Neuronal stem cell (in vitro differentiated cells): ENCODE measurements around the gene RGL2.
"Not testable (repeated sequence)": the region's sequence is repeated elsewhere in the genome, so short reads cannot be mapped to it uniquely, and the experiment has no call there.

ENCODE experiments used
- DNase-seq: peaks from one replicate; pipeline ENCODE4 v3.0.0-alpha.2; 2013; ENCODE audit warnings: low spot score
- H2AFZ ChIP-seq: one replicate; pipeline ENCODE4 v1.6.1; 2013; ENCODE audit warnings: mild to moderate bottlenecking, low read length, inconsistent platforms
- H2AK5ac ChIP-seq: 2 replicates; pipeline ENCODE4 v1.6.1; 2013; ENCODE audit warnings: low read depth, mild to moderate bottlenecking, inconsistent platforms, low read length, moderate library complexity, mixed read lengths
- H2BK120ac ChIP-seq: 2 replicates; pipeline ENCODE4 v1.6.1; 2013; ENCODE audit warnings: low read depth, mild to moderate bottlenecking, inconsistent platforms, low read length, moderate library complexity, mixed read lengths
- H2BK12ac ChIP-seq: one replicate; pipeline ENCODE4 v1.6.1; 2013; ENCODE audit warnings: low read length, inconsistent platforms
- H2BK15ac ChIP-seq: 2 replicates; pipeline ENCODE4 v1.6.1; 2013; ENCODE audit warnings: mild to moderate bottlenecking, low read length, inconsistent platforms, mixed read lengths
- H2BK5ac ChIP-seq: one replicate; pipeline ENCODE4 v1.6.1; 2013; ENCODE audit warnings: inconsistent platforms, mild to moderate bottlenecking, low read length, moderate library complexity
- H3K14ac ChIP-seq: one replicate; pipeline ENCODE4 v1.6.1; 2013; ENCODE audit warnings: low read length, inconsistent platforms
- H3K18ac ChIP-seq: 2 replicates; pipeline ENCODE4 v1.6.1; 2013; ENCODE audit warnings: low read length, inconsistent platforms
- H3K23ac ChIP-seq: 2 replicates; pipeline ENCODE4 v1.6.1; 2013; ENCODE audit warnings: low read depth, mild to moderate bottlenecking, mixed read lengths, low read length, inconsistent platforms; ENCODE audit not compliant: poor library complexity
- H3K27ac ChIP-seq: replicated peaks from 3 replicates; pipeline ENCODE4 v1.5.1; 2013; ENCODE audit warnings: low read length, inconsistent platforms
- H3K27me3 ChIP-seq, 3 experiments: 2 replicates each; pipeline ENCODE4 v1.6.1; 2013; ENCODE audit warnings: low read length in 3 of 3, mild to moderate bottlenecking in 2 of 3, inconsistent platforms in 1 of 3, low read depth in 1 of 3, mixed read lengths in 1 of 3, moderate library complexity in 1 of 3; ENCODE audit not compliant: control insufficient read depth in 3 of 3, insufficient read depth in 3 of 3
- H3K36me3 ChIP-seq, 2 donors: replicated peaks in 1 of 2; 2 replicates each; pipeline ENCODE4 v1.6.1; 2013; ENCODE audit warnings: low read length in 2 of 2; ENCODE audit not compliant: control insufficient read depth in 2 of 2, insufficient read depth in 2 of 2
- H3K4ac ChIP-seq: 2 replicates; pipeline ENCODE4 v1.6.1; 2013; ENCODE audit warnings: inconsistent platforms, mild to moderate bottlenecking, low read length, moderate library complexity
- H3K4me1 ChIP-seq, 2 donors: 1 replicate in 1 of 2; 2 replicates in 1 of 2; pipeline ENCODE4 v1.6.1; 2013; ENCODE audit warnings: low read length in 2 of 2, low read depth in 1 of 2; ENCODE audit not compliant: control insufficient read depth in 2 of 2, insufficient read depth in 1 of 2
- H3K4me2 ChIP-seq: one replicate; pipeline ENCODE4 v1.6.1; 2013; ENCODE audit warnings: mild to moderate bottlenecking, low read length, inconsistent platforms; ENCODE audit not compliant: insufficient read depth, poor library complexity, severe bottlenecking
- H3K4me3 ChIP-seq, 2 donors: 2 replicates each; pipeline ENCODE4 v1.5.1; 2013; ENCODE audit warnings: low read length in 2 of 2, mild to moderate bottlenecking in 2 of 2, inconsistent platforms in 1 of 2, moderate library complexity in 1 of 2
- H3K79me1 ChIP-seq: one replicate; pipeline ENCODE4 v1.6.1; 2013; ENCODE audit warnings: low read depth, mild to moderate bottlenecking, inconsistent platforms, low read length, moderate library complexity
- H3K9ac ChIP-seq: one replicate; pipeline ENCODE4 v1.6.1; 2013; ENCODE audit warnings: mild to moderate bottlenecking, low read depth, low read length, inconsistent platforms; ENCODE audit not compliant: poor library complexity
- H3K9me3 ChIP-seq, 2 donors: replicated peaks in 1 of 2; 2 replicates each; pipeline versions ENCODE3 to v1.6.1; 2013; ENCODE audit warnings: low read length in 2 of 2, mild to moderate bottlenecking in 2 of 2, inconsistent platforms in 1 of 2, low read depth in 1 of 2, mixed read lengths in 1 of 2, moderate library complexity in 1 of 2; ENCODE audit not compliant: control insufficient read depth in 2 of 2, insufficient read depth in 1 of 2
- H4K8ac ChIP-seq: one replicate; pipeline ENCODE4 v1.6.1; 2013; ENCODE audit warnings: low read depth, mild to moderate bottlenecking, inconsistent platforms, low read length, moderate library complexity
- H4K91ac ChIP-seq: one replicate; pipeline ENCODE4 v1.6.1; 2013; ENCODE audit warnings: low read length, low read depth, mild to moderate bottlenecking, inconsistent platforms; ENCODE audit not compliant: poor library complexity
- WGBS, 2 donors: extraction: QIAGEN DNeasy Blood & Tissue Kit; methylation state at CpG; one replicate each; pipeline ENCODE4 v1.1.7; 2013; ENCODE audit warnings: missing lambda C conversion rate in 2 of 2, mixed read lengths in 1 of 2; ENCODE audit not compliant: insufficient read length in 2 of 2, insufficient replicate concordance in 1 of 2; ENCODE audit errors: extremely low coverage in 2 of 2; 5-methylcytosine and 5-hydroxymethylcytosine counted together

RGL2 gene

GRCh38 chr6:33288141-33288920 lies 10.4 kb downstream of the RGL2 start:
- Histone ChIP-seq H3K27ac (no peak overlapping the region), H3K36me3 (peaks cover 28 to 70% of the 10 kb centered on the region in 2 donors), H3K4me3 (peak overlapping the region; percentile 83 to 84)

GRCh38 chr6:33286946-33287914 lies 11.5 kb downstream of the RGL2 start:
- Histone ChIP-seq H3K9ac (no peak overlapping the region), H3K36me3 (peaks cover 23 to 65% of the 10 kb centered on the region in 2 donors), H3K27me3 (no peaks in the 10 kb centered on the region), H4K8ac (no peak overlapping the region), H2BK12ac (no peak overlapping the region), H2BK120ac (no peak overlapping the region), H3K18ac (no peak overlapping the region), H3K9me3 (no peaks in the 10 kb centered on the region), H4K91ac (no peak overlapping the region), H3K4ac (no peak overlapping the region), H3K4me2 (no peak overlapping the region), H3K79me1 (peaks cover 5% of the 10 kb centered on the region), H2AFZ (no peak overlapping the region), H2AK5ac (no peak overlapping the region), H3K4me1 (peaks cover 9 to 13% of the 10 kb centered on the region in 2 donors), H3K27ac (no peak overlapping the region), H3K4me3 (peak overlapping the region in 1 of 2 donors; percentile 83), H2BK15ac (no peak overlapping the region), H3K14ac (no peak overlapping the region), H2BK5ac (no peak overlapping the region), H3K23ac (peak overlapping the region; percentile 69)
- WGBS, 2 donors: no CpG with 5 or more reads among the region's 22 CpGs
- no peak for DNase-seq

More at GRCh38 chr6:33288141-33288920, 10.4 kb downstream of the RGL2 start:
- DNase-seq: no peak
- H3K27me3 ChIP-seq: no peaks in the 10 kb centered on the region
- H3K9me3 ChIP-seq: no peaks in the 10 kb centered on the region
- H2AK5ac ChIP-seq: peak overlapping the region; percentile 2
- H3K4ac ChIP-seq: no peak overlapping the region
- peak overlapping the region; percentile 95 for H3K4me2 ChIP-seq
- no peak overlapping the region for H2BK12ac ChIP-seq
- no peak overlapping the region for H4K91ac ChIP-seq
- H3K23ac ChIP-seq: no peak overlapping the region
- peak overlapping the region; percentile 97 for H2AFZ ChIP-seq
- no peak overlapping the region for H2BK120ac ChIP-seq
- peaks cover 9 to 13% of the 10 kb centered on the region in 2 donors for H3K4me1 ChIP-seq
- H3K9ac ChIP-seq: peak overlapping the region; percentile 75
- H2BK15ac ChIP-seq: no peak overlapping the region
- H3K14ac ChIP-seq: no peak overlapping the region
- H4K8ac ChIP-seq: no peak overlapping the region
- no peak overlapping the region for H2BK5ac ChIP-seq
- peaks cover 5% of the 10 kb centered on the region for H3K79me1 ChIP-seq
- no CpG with 5 or more reads among the region's 21 CpGs for WGBS, 2 donors
- no peak overlapping the region for H3K18ac ChIP-seq

GRCh38 chr6:33285214-33285613 lies 13.5 kb downstream of the RGL2 start:
- WGBS, 2 donors: no CpG with 5 or more reads among the region's 4 CpGs
- H3K27me3 ChIP-seq, H4K8ac ChIP-seq, H3K4me3 ChIP-seq, H2AFZ ChIP-seq, H2BK5ac ChIP-seq, H3K79me1 ChIP-seq, H3K23ac ChIP-seq, H2BK12ac ChIP-seq, H3K18ac ChIP-seq, H3K9ac ChIP-seq, DNase-seq, H3K4me2 ChIP-seq, H2BK120ac ChIP-seq, H4K91ac ChIP-seq, H3K27ac ChIP-seq, H3K14ac ChIP-seq, H2AK5ac ChIP-seq, H3K4ac ChIP-seq, H3K4me1 ChIP-seq, H2BK15ac ChIP-seq, H3K9me3 ChIP-seq: not testable (repeated sequence)
- peaks cover 22 to 60% of the 10 kb centered on the region in 2 donors for H3K36me3 ChIP-seq

GRCh38 chr6:33280539-33280938 lies 18.2 kb downstream of the RGL2 start:
- no peak overlapping the region for H2BK120ac ChIP-seq
- no peak overlapping the region for H2BK12ac ChIP-seq
- H3K4me2 ChIP-seq: no peak overlapping the region
- H4K8ac ChIP-seq: no peak overlapping the region
- no CpG with 5 or more reads among the region's 6 CpGs for WGBS, 2 donors
- no peak overlapping the region for H2BK15ac ChIP-seq
- no peak overlapping the region for H3K14ac ChIP-seq
- peaks cover 2% of the 10 kb centered on the region for H3K79me1 ChIP-seq
- H3K27me3 ChIP-seq: no peaks in the 10 kb centered on the region
- H3K18ac ChIP-seq: no peak overlapping the region
- H2AK5ac ChIP-seq: no peak overlapping the region
- no peak overlapping the region for H3K27ac ChIP-seq
- H4K91ac ChIP-seq: no peak overlapping the region
- no peaks in the 10 kb centered on the region for H3K9me3 ChIP-seq
- H3K4me1 ChIP-seq: peaks cover 7 to 8% of the 10 kb centered on the region in 2 donors
- H3K23ac ChIP-seq: peak overlapping the region; percentile 73
- no peak overlapping the region for H3K9ac ChIP-seq
- no peak overlapping the region for H3K4me3 ChIP-seq
- peak overlapping the region; percentile 82 for H2BK5ac ChIP-seq
- H3K4ac ChIP-seq: no peak overlapping the region
- no peak for DNase-seq
- peaks cover 33 to 74% of the 10 kb centered on the region in 2 donors for H3K36me3 ChIP-seq
- H2AFZ ChIP-seq: no peak overlapping the region
